Esophagus squamous epithelium (tissue), 5 donors: ENCODE results near the gene NLK. TPM values are rescaled to one million over a fixed set of nuclear protein-coding genes. Genes with fewer than 3 reads are reported as not detected.

ENCODE experiments used
- DNase-seq: peaks from one replicate; lab custom pipeline; 2025; lab: John Stamatoyannopoulos, UW
- H3K27ac ChIP-seq, 4 donors: fragments of 200-600 bp; sonication (generic); one replicate each; pipeline ENCODE4 v1.5.1; 2016 to 2019; ENCODE audit warnings: mild to moderate bottlenecking in 1 of 4
- H3K27me3 ChIP-seq, 4 donors: fragments of 200-600 bp; sonication (generic); 1 replicate in 3 of 4; 2 replicates in 1 of 4; pipeline versions ENCODE4 v1.5.1 to v1.6.0; 2017 to 2021; ENCODE audit warnings: antibody characterized with exemption in 1 of 4
- H3K36me3 ChIP-seq, 3 donors: fragments of 200-600 bp; sonication (generic); one replicate each; pipeline ENCODE4 v1.5.1; 2016 to 2019
- H3K4me1 ChIP-seq, 3 donors: fragments of 200-600 bp; sonication (generic); one replicate each; pipeline ENCODE4 v1.5.1; 2017 to 2019
- H3K4me3 ChIP-seq, 4 donors: fragments of 200-600 bp; sonication (generic); 1 replicate in 3 of 4; 2 replicates in 1 of 4; pipeline ENCODE4 v1.5.1; 2016 to 2019; ENCODE audit warnings: mild to moderate bottlenecking in 2 of 4, moderate library complexity in 1 of 4
- H3K9me3 ChIP-seq, 3 donors: fragments of 200-600 bp; sonication (generic); one replicate each; pipeline ENCODE4 v1.5.1; 2016 to 2019
- POLR2A ChIP-seq, 4 donors: fragments of 450-650 bp; IDR thresholded peaks; one replicate each; pipeline ENCODE4 v1.6.1; 2017; ENCODE audit warnings: antibody characterized with exemption in 4 of 4, mild to moderate bottlenecking in 4 of 4, moderate library complexity in 3 of 4
- WGBS, 2 donors: methylation state at CpG; one replicate each; pipeline ENCODE4 v1.1.5; 2018; 5-methylcytosine and 5-hydroxymethylcytosine counted together
- intact Hi-C: fragments of 100-400 bp; cut with DNase I; formaldehyde crosslinking; loops from one replicate; pipeline ENCODE4 v1.15.0; 2022
- total RNA-seq, 4 donors: library from RNA; depleted of rRNA; stranded (reverse); fragments of >200 nt; gene quantifications; one replicate each; pipeline ENCODE4 v1.1.0, GENCODE V29; 2016
- TF ChIP-seq, protein P1 (sequence below), 6 experiments: fragments of 450-650 bp in 4 of 6; fragments of 200-600 bp in 2 of 6; sonication (generic) in 2 of 6; IDR thresholded peaks; one replicate each; pipeline ENCODE4 v1.5.1; 2016 to 2019; ENCODE audit warnings: antibody characterized with exemption in 6 of 6, mild to moderate bottlenecking in 4 of 6, moderate library complexity in 4 of 6
- donor health status: DM: yes; HTN: yes; CAD: no.

The NLK gene
- total RNA-seq, 4 donors from 2014 or later, result 7.5 to 14.0 (median 11.4) TPM

DNA sequence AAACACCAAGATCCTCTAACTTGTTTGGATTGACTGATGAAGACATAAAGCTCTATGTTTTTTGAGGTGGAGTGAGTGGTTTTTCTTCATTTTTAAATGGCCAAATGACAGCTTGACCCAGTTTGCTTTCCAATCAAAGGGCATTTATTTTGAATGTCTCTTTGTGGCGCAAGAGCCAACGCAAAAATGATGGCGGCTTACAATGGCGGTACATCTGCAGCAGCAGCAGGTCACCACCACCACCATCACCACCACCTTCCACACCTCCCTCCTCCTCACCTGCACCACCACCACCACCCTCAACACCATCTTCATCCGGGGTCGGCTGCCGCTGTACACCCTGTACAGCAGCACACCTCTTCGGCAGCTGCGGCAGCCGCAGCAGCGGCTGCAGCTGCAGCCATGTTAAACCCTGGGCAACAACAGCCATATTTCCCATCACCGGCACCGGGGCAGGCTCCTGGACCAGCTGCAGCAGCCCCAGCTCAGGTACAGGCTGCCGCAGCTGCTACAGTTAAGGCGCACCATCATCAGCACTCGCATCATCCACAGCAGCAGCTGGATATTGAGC lies 329 bp downstream of the NLK start:
- DNase-seq, result no peak
- Histone ChIP-seq H3K9me3 (no peaks in the 10 kb centered on the region), H3K4me1 (peaks cover 5 to 44% (median 10%) of the 10 kb centered on the region in 3 donors), H3K4me3 (peak overlapping the region in 2 of 4 donors; percentile 96 to 97), H3K27me3 (no peaks in the 10 kb centered on the region), H3K36me3 (no peaks in the 10 kb centered on the region), H3K27ac (no peak overlapping the region)
- intact Hi-C loops, result no loop called here
- WGBS, 2 donors, result 96% methylated on average over 12 to 13 of the region's 16 CpGs
- TF ChIP-seq, protein P1, sequence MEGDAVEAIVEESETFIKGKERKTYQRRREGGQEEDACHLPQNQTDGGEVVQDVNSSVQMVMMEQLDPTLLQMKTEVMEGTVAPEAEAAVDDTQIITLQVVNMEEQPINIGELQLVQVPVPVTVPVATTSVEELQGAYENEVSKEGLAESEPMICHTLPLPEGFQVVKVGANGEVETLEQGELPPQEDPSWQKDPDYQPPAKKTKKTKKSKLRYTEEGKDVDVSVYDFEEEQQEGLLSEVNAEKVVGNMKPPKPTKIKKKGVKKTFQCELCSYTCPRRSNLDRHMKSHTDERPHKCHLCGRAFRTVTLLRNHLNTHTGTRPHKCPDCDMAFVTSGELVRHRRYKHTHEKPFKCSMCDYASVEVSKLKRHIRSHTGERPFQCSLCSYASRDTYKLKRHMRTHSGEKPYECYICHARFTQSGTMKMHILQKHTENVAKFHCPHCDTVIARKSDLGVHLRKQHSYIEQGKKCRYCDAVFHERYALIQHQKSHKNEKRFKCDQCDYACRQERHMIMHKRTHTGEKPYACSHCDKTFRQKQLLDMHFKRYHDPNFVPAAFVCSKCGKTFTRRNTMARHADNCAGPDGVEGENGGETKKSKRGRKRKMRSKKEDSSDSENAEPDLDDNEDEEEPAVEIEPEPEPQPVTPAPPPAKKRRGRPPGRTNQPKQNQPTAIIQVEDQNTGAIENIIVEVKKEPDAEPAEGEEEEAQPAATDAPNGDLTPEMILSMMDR (IDR thresholded peaks at IDR 0.05), result no peak
- no peak for TF ChIP-seq POLR2A (IDR thresholded peaks at IDR 0.05)

DNA sequence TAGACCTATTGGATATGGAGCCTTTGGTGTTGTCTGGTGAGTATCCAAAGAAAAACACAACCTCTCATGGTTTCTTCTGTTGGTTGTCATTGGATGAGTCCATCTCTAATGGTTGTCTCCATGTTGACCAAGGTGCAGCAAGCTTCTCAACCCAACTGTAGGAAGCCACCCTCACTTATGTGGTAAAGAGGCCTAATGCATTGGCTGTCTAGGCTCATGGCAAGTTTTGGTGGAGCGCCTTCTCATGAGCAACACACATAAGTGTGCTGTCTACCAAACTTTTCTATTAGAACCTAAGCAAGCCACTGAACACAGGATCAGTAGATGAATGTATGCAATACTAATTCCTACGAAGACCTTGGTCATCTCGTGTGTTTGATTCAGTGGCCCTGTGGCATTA lies 819 bp downstream of the NLK start:
- Histone ChIP-seq H3K36me3 (no peaks in the 10 kb centered on the region), H3K4me1 (peaks cover 5 to 44% (median 10%) of the 10 kb centered on the region in 3 donors), H3K27ac (no peak overlapping the region), H3K27me3 (no peaks in the 10 kb centered on the region), H3K4me3 (no peak overlapping the region), H3K9me3 (no peaks in the 10 kb centered on the region)
- no peak for DNase-seq
- no peak for TF ChIP-seq POLR2A (IDR thresholded peaks at IDR 0.05)
- TF ChIP-seq, protein P1 (IDR thresholded peaks at IDR 0.05), result no peak
- intact Hi-C loops, result no loop called here
- 77 to 96% methylated on average over 3 of the region's 3 CpGs for WGBS, 2 donors

DNA sequence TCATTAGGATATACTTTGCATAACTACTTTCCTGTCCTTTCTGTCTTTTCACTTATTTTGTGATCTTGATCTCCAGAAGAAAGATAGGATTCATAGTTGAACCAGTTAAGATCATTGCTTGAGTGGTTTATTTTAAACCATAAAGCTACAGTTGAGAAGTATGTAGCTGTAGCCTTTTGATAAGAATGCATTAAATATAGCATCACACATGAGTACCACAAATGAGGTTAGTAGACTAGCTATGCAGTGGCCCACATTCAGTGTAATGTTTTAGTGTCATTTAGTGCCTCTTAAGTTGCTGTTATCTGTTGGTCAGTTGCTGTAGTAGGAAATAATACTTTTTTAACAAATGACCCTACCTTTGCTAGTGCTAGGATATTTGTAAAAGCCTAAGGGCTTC lies 1.3 kb downstream of the NLK start:
- DNase-seq, result no peak
- no peak for TF ChIP-seq POLR2A (IDR thresholded peaks at IDR 0.05)
- TF ChIP-seq, protein P1 (IDR thresholded peaks at IDR 0.05), result no peak
- no peak overlapping the region for H3K4me3 ChIP-seq
- intact Hi-C loops, result no loop called here
- no peaks in the 10 kb centered on the region for H3K9me3 ChIP-seq
- H3K36me3 ChIP-seq, result no peaks in the 10 kb centered on the region
- no peaks in the 10 kb centered on the region for H3K27me3 ChIP-seq
- no peak overlapping the region for H3K27ac ChIP-seq
- H3K4me1 ChIP-seq, result peaks cover 5 to 44% (median 10%) of the 10 kb centered on the region in 3 donors

DNA sequence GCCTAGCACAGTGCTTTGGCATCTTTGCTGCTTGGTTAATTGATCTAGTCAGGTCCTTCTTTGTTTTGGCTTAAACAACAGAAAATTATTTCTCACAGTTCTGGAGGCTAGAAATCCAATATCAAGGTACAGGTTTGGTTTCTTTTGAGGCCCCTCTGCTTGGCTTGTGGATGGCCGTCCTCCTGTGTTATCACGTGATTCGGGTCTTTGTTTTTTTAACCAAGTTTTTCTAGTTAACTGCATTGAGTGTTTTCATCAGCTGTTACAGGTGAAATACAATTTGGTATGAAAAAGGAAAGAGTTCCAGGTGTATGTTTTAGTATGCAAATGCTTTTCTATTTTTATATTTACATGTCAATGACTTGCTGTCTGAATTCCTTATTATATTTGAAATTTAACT lies 2.8 kb downstream of the NLK start:
- no peak for TF ChIP-seq POLR2A (IDR thresholded peaks at IDR 0.05)
- TF ChIP-seq, protein P1 (IDR thresholded peaks at IDR 0.05), result no peak
- Histone ChIP-seq H3K27ac (no peak overlapping the region), H3K36me3 (no peaks in the 10 kb centered on the region), H3K9me3 (no peaks in the 10 kb centered on the region), H3K4me1 (peaks cover 5 to 44% (median 10%) of the 10 kb centered on the region in 3 donors), H3K27me3 (no peaks in the 10 kb centered on the region), H3K4me3 (no peak overlapping the region)
- intact Hi-C loops, result no loop called here
- WGBS, 2 donors, result 78 to 85% methylated on average over 3 of the region's 3 CpGs
- DNase-seq, result no peak

DNA sequence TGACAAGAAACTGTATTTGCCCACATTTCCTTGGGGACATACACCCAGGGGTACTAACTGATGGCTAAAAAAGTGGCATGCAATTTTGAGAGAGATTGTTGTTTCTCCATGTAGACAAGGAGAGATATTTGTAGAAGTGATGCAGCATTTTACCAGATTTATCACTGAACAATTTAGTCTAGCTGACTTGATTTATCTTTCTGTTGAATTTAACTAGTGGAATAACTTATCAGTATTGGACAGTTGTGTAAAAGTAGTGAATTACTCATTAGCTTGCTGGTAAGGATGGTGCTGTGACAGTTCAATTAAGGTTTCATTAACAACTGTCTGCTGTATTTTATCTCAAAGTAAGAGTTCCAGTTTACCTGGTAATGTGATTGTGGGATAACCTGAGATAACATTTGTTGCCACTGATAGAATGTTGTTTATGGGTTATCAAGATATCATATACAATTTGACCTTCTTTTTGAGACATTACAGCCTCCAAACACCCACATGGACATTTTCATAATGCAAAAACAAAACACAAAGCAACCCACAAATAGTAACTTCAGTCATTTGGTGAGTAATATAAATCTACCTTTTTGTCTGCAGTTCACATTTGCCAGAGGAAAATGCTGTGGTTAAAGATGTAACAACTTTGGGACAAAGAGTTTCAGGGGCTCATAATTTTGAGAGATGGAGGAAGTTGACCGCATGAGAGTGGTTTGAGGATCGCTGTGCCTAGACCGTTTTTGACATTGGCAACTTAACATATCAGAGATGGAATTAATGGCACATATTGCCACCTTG lies 3.8 kb downstream of the NLK start:
- H3K4me1 ChIP-seq, result peaks cover 5 to 39% (median 10%) of the 10 kb centered on the region in 3 donors
- no peak for TF ChIP-seq POLR2A (IDR thresholded peaks at IDR 0.05)
- TF ChIP-seq, protein P1 (IDR thresholded peaks at IDR 0.05), result no peak
- intact Hi-C loops, result no loop called here
- no peak overlapping the region for H3K27ac ChIP-seq
- DNase-seq, result no peak
- H3K9me3 ChIP-seq, result no peaks in the 10 kb centered on the region
- WGBS, 2 donors, result 67 to 87% methylated on average over 3 of the region's 3 CpGs
- H3K4me3 ChIP-seq, result no peak overlapping the region
- H3K27me3 ChIP-seq, result no peaks in the 10 kb centered on the region
- H3K36me3 ChIP-seq, result no peaks in the 10 kb centered on the region
